ENCODE results near the gene IAH1.

The IAH1 gene, protein sequence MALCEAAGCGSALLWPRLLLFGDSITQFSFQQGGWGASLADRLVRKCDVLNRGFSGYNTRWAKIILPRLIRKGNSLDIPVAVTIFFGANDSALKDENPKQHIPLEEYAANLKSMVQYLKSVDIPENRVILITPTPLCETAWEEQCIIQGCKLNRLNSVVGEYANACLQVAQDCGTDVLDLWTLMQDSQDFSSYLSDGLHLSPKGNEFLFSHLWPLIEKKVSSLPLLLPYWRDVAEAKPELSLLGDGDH

DNA sequence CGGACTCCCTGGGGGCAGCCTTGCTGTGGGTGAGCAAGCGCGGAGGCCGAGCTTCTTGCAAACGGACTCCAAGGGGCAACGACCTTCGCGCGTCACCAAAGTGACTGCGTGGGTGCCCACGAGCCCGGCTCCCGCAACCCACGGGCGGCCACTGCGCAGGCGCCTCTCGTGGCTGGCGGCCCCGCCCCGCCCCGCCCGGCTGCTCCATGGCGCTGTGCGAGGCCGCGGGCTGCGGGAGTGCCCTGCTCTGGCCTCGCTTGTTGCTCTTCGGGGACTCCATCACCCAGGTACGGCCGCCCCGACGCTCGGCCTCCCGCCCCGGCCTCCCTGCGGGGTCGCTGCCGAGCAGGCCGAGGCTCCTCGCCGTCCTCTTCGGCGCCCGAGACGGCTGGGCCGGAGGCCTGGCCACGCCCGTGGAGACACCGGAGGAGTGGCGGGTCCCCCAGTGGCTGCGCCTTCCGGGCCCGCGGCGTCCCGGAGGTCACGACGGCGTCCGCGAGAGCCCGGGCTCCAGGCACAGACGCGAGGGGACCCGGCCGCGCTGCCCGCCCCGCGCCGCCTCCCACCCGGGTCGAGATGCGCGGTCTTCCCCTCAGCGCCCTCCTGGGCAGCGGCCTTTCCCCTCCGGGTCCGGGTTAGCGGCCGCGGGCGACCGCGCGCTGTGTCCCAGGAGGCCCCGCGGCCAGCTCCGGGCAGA is at the start of gene IAH1:
TSS of gene IAH1 (plus strand) at position 191 of the 697 bp plus-strand sequence. CDS start at position 207, 16 bp downstream.
- Histone ChIP-seq H3K9me3 (ENCODE audit: control insufficient read depth in 2 of 2, low read length in 2 of 2) (no peaks in the 10 kb centered on the region), H3K4me1 (ENCODE audit: control insufficient read depth in 2 of 2, insufficient read depth in 2 of 2, low read length in 2 of 2) (peaks cover 3 to 4% of the 10 kb centered on the region in 2 donors), H3K4me3 (ENCODE audit: low read length in 2 of 2) (peak within 1 kb of the TSS; percentile 83), H3K9ac (ENCODE audit: low read depth in 1 of 2, low read length in 2 of 2) (peak within 1 kb of the TSS; percentile 77 to 80), H3K27ac (ENCODE audit: low read depth in 2 of 2, low read length in 2 of 2) (peak within 1 kb of the TSS; percentile 60 to 85), H3K36me3 (ENCODE audit: control insufficient read depth in 2 of 2, insufficient read depth in 2 of 2, low read length in 2 of 2) (peaks cover 4 to 18% of the 10 kb centered on the region in 2 donors), H3K27me3 (ENCODE audit: control insufficient read depth in 2 of 2, insufficient read depth in 2 of 2, low read length in 2 of 2) (no peaks in the 10 kb centered on the region)

DNA sequence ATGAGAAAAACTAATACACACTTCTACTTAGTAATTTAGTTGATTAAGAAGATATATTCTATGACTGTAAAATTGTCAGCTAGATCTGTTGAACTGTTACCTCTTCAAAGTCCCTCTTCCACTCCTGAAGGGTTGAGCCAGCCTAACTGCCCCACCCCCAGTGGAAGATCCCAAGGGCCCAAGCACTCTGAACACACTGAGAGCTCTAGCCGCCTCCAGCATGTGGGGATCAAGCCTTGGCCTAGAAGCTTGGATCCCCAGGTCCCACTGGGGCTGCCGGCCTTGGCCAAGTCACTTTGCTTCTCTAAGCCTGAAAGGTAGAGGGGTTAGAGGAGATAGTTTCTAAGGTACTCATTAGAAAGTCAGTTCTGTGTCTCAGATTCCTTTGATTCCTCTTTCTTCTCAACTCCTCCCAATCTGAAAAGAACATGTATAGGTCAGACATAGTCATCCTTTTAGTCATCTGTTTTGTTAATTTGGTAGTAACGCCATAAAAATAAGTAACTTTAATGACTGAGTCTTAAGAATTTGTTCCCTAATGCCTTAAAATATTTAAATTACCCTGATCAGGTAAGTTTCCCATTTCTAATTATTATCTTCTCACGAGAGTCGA is 45.3 kb upstream of the IAH1 start:
- H3K4me3 ChIP-seq (ENCODE audit: low read length in 2 of 2), result no peak overlapping the region
- H3K9ac ChIP-seq (ENCODE audit: low read depth in 1 of 2, low read length in 2 of 2), result no peak overlapping the region
- peaks cover 34 to 41% of the 10 kb centered on the region in 2 donors for H3K36me3 ChIP-seq (ENCODE audit: control insufficient read depth in 2 of 2, insufficient read depth in 2 of 2, low read length in 2 of 2)
- H3K27ac ChIP-seq (ENCODE audit: low read depth in 2 of 2, low read length in 2 of 2), result no peak overlapping the region
- peaks cover 6% of the 10 kb centered on the region in 2 donors for H3K4me1 ChIP-seq (ENCODE audit: control insufficient read depth in 2 of 2, insufficient read depth in 2 of 2, low read length in 2 of 2)
- H3K9me3 ChIP-seq (ENCODE audit: control insufficient read depth in 2 of 2, low read length in 2 of 2), result no peaks in the 10 kb centered on the region
- no peaks in the 10 kb centered on the region for H3K27me3 ChIP-seq (ENCODE audit: control insufficient read depth in 2 of 2, insufficient read depth in 2 of 2, low read length in 2 of 2)

DNA sequence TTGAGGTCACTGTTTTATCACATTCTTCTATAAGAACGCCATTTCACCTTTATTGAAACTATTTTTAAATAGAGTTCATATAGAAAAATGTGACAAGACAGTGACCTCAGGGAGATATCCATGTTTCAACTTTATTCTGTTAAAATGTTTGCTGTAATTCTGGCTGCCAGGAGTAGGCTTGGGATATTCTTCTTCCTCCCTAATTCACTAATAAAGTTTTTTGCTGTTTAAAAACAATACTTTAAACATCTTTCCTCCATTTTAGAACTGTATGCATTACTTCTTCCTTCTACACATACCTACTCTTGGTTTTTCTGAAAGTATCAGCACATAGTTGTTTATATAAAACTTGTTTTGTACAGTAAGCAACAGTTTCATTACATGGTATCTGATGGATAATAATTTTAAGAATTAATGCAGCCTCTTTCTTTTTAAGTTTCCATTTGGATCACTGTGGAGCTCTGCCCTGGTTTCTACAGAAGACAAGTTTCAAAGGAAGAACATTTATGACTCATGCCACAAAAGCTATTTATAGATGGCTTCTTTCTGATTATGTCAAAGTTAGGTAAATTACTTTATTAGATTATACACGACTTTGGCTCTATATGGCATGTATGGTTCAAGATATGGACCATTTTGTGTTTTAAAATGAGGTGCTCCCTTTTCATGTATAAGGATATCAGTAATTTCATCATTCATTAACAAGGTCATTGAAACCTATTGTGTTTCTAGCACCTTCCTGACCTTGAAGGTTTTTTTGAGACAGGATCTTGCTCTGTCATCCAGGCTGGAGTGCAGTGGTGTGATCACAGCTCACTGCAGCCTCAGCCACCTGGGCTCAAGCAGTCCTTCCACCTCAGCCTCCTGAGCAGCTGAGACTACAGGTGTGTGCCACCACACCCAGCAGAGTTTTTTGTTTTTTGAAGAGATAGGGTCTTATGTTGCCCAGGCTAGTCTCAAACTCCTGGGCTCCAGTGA is 43.7 kb upstream of the IAH1 start:
- Histone ChIP-seq H3K4me1 (ENCODE audit: control insufficient read depth in 2 of 2, insufficient read depth in 2 of 2, low read length in 2 of 2) (no peaks in the 10 kb centered on the region), H3K9me3 (ENCODE audit: control insufficient read depth in 2 of 2, low read length in 2 of 2) (no peaks in the 10 kb centered on the region), H3K27me3 (ENCODE audit: control insufficient read depth in 2 of 2, insufficient read depth in 2 of 2, low read length in 2 of 2) (no peaks in the 10 kb centered on the region), H3K27ac (ENCODE audit: low read depth in 2 of 2, low read length in 2 of 2) (no peak overlapping the region), H3K36me3 (ENCODE audit: control insufficient read depth in 2 of 2, insufficient read depth in 2 of 2, low read length in 2 of 2) (peaks cover 34 to 47% of the 10 kb centered on the region in 2 donors), H3K4me3 (ENCODE audit: low read length in 2 of 2) (no peak overlapping the region), H3K9ac (ENCODE audit: low read depth in 1 of 2, low read length in 2 of 2) (no peak overlapping the region)

DNA sequence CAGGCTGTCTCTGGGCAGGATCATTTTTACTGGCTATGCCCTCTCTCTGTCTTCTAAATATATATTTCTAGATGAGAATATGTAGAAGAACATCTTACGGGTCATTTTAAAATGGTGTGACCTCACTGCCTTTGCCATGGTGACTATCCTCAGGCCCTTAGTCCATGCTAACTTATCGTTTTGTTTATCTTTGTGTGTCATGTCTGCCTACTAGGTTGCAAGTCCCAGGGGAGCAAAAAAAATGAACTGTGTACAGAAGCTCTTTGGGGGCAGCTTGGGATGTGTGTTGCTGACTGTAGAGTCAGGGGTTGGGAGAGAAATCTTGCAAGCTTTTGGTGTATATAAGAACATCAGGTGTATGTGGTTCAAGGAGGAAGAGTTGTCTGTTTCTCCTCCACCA is 39.9 kb upstream of the IAH1 start:
- H3K27ac ChIP-seq (ENCODE audit: low read depth in 2 of 2, low read length in 2 of 2), result no peak overlapping the region
- H3K9ac ChIP-seq (ENCODE audit: low read depth in 1 of 2, low read length in 2 of 2), result no peak overlapping the region
- no peaks in the 10 kb centered on the region for H3K27me3 ChIP-seq (ENCODE audit: control insufficient read depth in 2 of 2, insufficient read depth in 2 of 2, low read length in 2 of 2)
- no peaks in the 10 kb centered on the region for H3K4me1 ChIP-seq (ENCODE audit: control insufficient read depth in 2 of 2, insufficient read depth in 2 of 2, low read length in 2 of 2)
- H3K36me3 ChIP-seq (ENCODE audit: control insufficient read depth in 2 of 2, insufficient read depth in 2 of 2, low read length in 2 of 2), result peaks cover 37 to 61% of the 10 kb centered on the region in 2 donors
- H3K4me3 ChIP-seq (ENCODE audit: low read length in 2 of 2), result no peak overlapping the region
- no peaks in the 10 kb centered on the region for H3K9me3 ChIP-seq (ENCODE audit: control insufficient read depth in 2 of 2, low read length in 2 of 2)

DNA sequence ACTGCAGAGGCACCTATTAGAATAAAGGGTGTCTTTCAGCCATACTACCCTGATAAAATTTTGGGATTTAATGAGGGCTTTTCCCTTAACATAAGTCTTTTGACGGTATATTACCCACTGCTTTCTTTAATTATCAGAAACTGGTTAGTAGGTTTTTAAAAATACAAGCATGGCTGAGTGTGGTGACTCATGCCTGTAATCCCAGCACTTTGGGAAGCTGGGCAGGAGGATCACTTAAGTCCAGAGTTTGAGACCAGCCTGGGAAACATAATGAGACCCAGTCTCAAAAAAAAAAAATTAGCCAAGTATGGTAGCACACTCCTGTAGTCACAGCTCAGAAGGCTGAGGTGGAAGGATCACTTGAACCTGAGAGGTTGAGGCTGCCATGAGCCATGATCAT is 34.8 kb upstream of the IAH1 start:
- no peaks in the 10 kb centered on the region for H3K4me1 ChIP-seq (ENCODE audit: control insufficient read depth in 2 of 2, insufficient read depth in 2 of 2, low read length in 2 of 2)
- no peaks in the 10 kb centered on the region for H3K27me3 ChIP-seq (ENCODE audit: control insufficient read depth in 2 of 2, insufficient read depth in 2 of 2, low read length in 2 of 2)
- H3K9ac ChIP-seq (ENCODE audit: low read depth in 1 of 2, low read length in 2 of 2), result no peak overlapping the region
- H3K9me3 ChIP-seq (ENCODE audit: control insufficient read depth in 2 of 2, low read length in 2 of 2), result no peaks in the 10 kb centered on the region
- no peak overlapping the region for H3K4me3 ChIP-seq (ENCODE audit: low read length in 2 of 2)
- peaks cover 32 to 50% of the 10 kb centered on the region in 2 donors for H3K36me3 ChIP-seq (ENCODE audit: control insufficient read depth in 2 of 2, insufficient read depth in 2 of 2, low read length in 2 of 2)
- H3K27ac ChIP-seq (ENCODE audit: low read depth in 2 of 2, low read length in 2 of 2), result no peak overlapping the region

DNA sequence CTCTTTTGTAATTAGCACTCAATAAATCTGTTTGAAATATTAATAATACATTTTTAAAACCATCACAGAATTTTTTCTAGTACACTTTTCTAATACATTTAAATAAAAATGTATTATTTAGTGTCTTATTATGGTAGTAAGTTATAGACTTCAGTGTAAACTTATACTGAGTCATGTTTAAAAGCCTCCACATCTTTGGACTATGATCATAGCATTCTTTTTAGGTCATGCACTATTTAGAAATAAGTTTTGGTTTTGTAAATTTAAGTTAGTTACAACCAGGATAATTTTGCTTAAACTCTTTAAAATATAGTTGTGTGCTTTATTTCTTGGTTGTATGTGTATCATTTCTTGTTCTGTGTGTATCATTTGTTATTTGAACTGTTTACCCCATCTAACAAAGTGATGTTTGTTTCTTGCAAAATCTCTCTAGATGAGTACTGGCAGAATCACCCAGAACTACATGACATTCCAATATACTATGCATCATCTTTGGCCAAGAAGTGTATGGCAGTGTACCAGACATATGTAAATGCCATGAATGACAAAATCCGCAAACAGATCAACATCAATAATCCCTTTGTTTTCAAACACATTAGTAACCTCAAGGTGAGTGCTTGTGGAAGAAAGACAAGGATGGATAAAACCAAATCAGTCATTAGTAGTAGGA is 34.2 kb upstream of the IAH1 start:
- no peaks in the 10 kb centered on the region for H3K27me3 ChIP-seq (ENCODE audit: control insufficient read depth in 2 of 2, insufficient read depth in 2 of 2, low read length in 2 of 2)
- peaks cover 32 to 49% of the 10 kb centered on the region in 2 donors for H3K36me3 ChIP-seq (ENCODE audit: control insufficient read depth in 2 of 2, insufficient read depth in 2 of 2, low read length in 2 of 2)
- H3K9ac ChIP-seq (ENCODE audit: low read depth in 1 of 2, low read length in 2 of 2), result no peak overlapping the region
- no peak overlapping the region for H3K27ac ChIP-seq (ENCODE audit: low read depth in 2 of 2, low read length in 2 of 2)
- H3K4me1 ChIP-seq (ENCODE audit: control insufficient read depth in 2 of 2, insufficient read depth in 2 of 2, low read length in 2 of 2), result no peaks in the 10 kb centered on the region
- no peak overlapping the region for H3K4me3 ChIP-seq (ENCODE audit: low read length in 2 of 2)
- no peaks in the 10 kb centered on the region for H3K9me3 ChIP-seq (ENCODE audit: control insufficient read depth in 2 of 2, low read length in 2 of 2)

DNA sequence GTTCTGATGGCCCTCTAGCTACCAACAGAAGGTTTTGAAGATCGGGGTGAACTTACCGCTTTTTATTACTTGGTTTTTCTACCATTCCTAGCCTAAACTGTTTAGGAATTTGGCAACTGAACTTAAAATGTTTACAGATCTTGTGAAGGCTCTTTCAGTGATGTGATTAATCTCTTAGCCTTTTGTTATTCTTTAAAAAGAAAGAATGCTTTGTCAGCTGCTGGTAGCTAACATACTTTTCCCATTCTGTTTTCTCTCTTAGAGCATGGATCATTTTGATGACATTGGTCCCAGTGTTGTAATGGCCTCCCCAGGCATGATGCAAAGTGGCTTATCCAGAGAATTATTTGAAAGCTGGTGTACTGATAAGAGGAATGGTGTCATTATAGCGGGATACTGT is 32.8 kb upstream of the IAH1 start:
- H3K27ac ChIP-seq (ENCODE audit: low read depth in 2 of 2, low read length in 2 of 2), result no peak overlapping the region
- H3K4me1 ChIP-seq (ENCODE audit: control insufficient read depth in 2 of 2, insufficient read depth in 2 of 2, low read length in 2 of 2), result no peaks in the 10 kb centered on the region
- no peak overlapping the region for H3K4me3 ChIP-seq (ENCODE audit: low read length in 2 of 2)
- no peak overlapping the region for H3K9ac ChIP-seq (ENCODE audit: low read depth in 1 of 2, low read length in 2 of 2)
- no peaks in the 10 kb centered on the region for H3K9me3 ChIP-seq (ENCODE audit: control insufficient read depth in 2 of 2, low read length in 2 of 2)
- H3K36me3 ChIP-seq (ENCODE audit: control insufficient read depth in 2 of 2, insufficient read depth in 2 of 2, low read length in 2 of 2), result peaks cover 36 to 56% of the 10 kb centered on the region in 2 donors
- H3K27me3 ChIP-seq (ENCODE audit: control insufficient read depth in 2 of 2, insufficient read depth in 2 of 2, low read length in 2 of 2), result no peaks in the 10 kb centered on the region

DNA sequence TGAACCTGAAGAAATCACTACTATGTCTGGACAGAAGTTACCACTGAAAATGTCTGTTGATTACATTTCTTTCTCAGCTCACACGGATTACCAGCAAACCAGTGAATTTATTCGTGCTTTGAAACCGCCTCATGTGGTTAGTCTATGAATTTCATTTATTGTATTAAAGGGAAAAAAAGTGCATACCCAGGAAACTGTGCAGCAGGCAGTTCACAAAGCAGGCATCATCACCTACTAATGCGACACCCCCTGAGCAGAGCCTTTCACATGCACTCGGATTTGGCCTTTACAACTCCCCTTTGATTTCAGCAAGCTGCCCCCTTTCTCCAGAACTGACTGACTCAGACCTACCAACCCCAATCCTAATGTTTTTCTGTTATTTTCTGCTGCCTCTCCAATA is 30.8 kb upstream of the IAH1 start:
- Histone ChIP-seq H3K9ac (ENCODE audit: low read depth in 1 of 2, low read length in 2 of 2) (no peak overlapping the region), H3K9me3 (ENCODE audit: control insufficient read depth in 2 of 2, low read length in 2 of 2) (no peaks in the 10 kb centered on the region), H3K4me1 (ENCODE audit: control insufficient read depth in 2 of 2, insufficient read depth in 2 of 2, low read length in 2 of 2) (no peaks in the 10 kb centered on the region), H3K27me3 (ENCODE audit: control insufficient read depth in 2 of 2, insufficient read depth in 2 of 2, low read length in 2 of 2) (no peaks in the 10 kb centered on the region), H3K4me3 (ENCODE audit: low read length in 2 of 2) (no peak overlapping the region), H3K27ac (ENCODE audit: low read depth in 2 of 2, low read length in 2 of 2) (no peak overlapping the region), H3K36me3 (ENCODE audit: control insufficient read depth in 2 of 2, insufficient read depth in 2 of 2, low read length in 2 of 2) (peaks cover 41 to 46% of the 10 kb centered on the region in 2 donors)

DNA sequence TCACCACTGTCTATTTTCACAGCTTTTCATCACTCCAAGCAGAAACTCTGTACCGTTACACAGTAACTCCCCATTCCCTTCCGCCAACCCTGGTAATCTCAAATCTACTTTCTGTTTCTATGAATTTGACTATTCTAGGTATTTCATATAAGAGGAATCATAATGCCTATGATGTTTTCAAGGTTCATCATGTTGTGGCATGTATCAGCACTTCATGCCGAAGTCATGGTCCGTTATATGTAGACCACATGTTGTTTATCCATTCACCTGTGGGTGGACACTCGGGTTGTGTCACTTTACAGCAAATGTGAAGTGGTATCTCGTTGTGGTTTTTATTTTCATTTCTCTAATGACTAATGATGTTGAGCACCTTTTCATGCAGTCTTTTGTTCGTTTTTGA is 29.3 kb upstream of the IAH1 start:
- no peaks in the 10 kb centered on the region for H3K27me3 ChIP-seq (ENCODE audit: control insufficient read depth in 2 of 2, insufficient read depth in 2 of 2, low read length in 2 of 2)
- no peaks in the 10 kb centered on the region for H3K4me1 ChIP-seq (ENCODE audit: control insufficient read depth in 2 of 2, insufficient read depth in 2 of 2, low read length in 2 of 2)
- no peak overlapping the region for H3K4me3 ChIP-seq (ENCODE audit: low read length in 2 of 2)
- H3K36me3 ChIP-seq (ENCODE audit: control insufficient read depth in 2 of 2, insufficient read depth in 2 of 2, low read length in 2 of 2), result peaks cover 41 to 46% of the 10 kb centered on the region in 2 donors
- H3K9ac ChIP-seq (ENCODE audit: low read depth in 1 of 2, low read length in 2 of 2), result no peak overlapping the region
- H3K27ac ChIP-seq (ENCODE audit: low read depth in 2 of 2, low read length in 2 of 2), result no peak overlapping the region
- H3K9me3 ChIP-seq (ENCODE audit: control insufficient read depth in 2 of 2, low read length in 2 of 2), result no peaks in the 10 kb centered on the region

All from mucosa of rectum (tissue), 2 donors.